HG02973 (cell line): ENCODE results near the gene TRIM45.
"Not testable (repeated sequence)": the region's sequence is repeated elsewhere in the genome, so short reads cannot be mapped to it uniquely, and the experiment has no call there.

Experiments used
- ATAC-seq: cut with Tn5 transposase; IDR thresholded peaks from one replicate; pipeline ENCODE4 v1.9.1; 2021; ENCODE audit warnings: moderate library complexity; ENCODE audit not compliant: unreplicated experiment

Gene TRIM45

GRCh38 chr1:117121589-117122329, at the start of gene TRIM45:
Gene TRIM45 (minus strand): TSS chr1:117121749. CDS start chr1:117121201, 548 bp downstream.
- peak; percentile 88 for ATAC-seq

GRCh38 chr1:117169871-117170596, 48.5 kb upstream of the TRIM45 start:
- ATAC-seq, result no peak

GRCh38 chr1:117167402-117167801, 45.9 kb upstream of the TRIM45 start:
- no peak for ATAC-seq

- ATAC-seq, result no peak
Measured at GRCh38 chr1:117166076-117166475, 44.5 kb upstream of the TRIM45 start.

GRCh38 chr1:117164209-117164608, 42.7 kb upstream of the TRIM45 start:
- ATAC-seq, result no peak

GRCh38 chr1:117162816-117163215, 41.3 kb upstream of the TRIM45 start:
- ATAC-seq, result no peak

GRCh38 chr1:117161887-117162286, 40.3 kb upstream of the TRIM45 start:
- no peak for ATAC-seq

GRCh38 chr1:117151305-117151704, 29.8 kb upstream of the TRIM45 start:
- not testable (repeated sequence) for ATAC-seq

GRCh38 chr1:117150316-117150715, 28.8 kb upstream of the TRIM45 start:
- ATAC-seq, result no peak

GRCh38 chr1:117147856-117148588, 26.5 kb upstream of the TRIM45 start:
- no peak for ATAC-seq

GRCh38 chr1:117147341-117147831, 25.8 kb upstream of the TRIM45 start:
- ATAC-seq, result no peak

- no peak for ATAC-seq
Measured at GRCh38 chr1:117146575-117147340, 25.2 kb upstream of the TRIM45 start.

- ATAC-seq, result no peak
Measured at GRCh38 chr1:117146072-117146471, 24.5 kb upstream of the TRIM45 start.

- no peak for ATAC-seq
Measured at GRCh38 chr1:117143871-117144270, 22.3 kb upstream of the TRIM45 start.

GRCh38 chr1:117143172-117143571, 21.6 kb upstream of the TRIM45 start:
- ATAC-seq, result no peak

- no peak for ATAC-seq
Measured at GRCh38 chr1:117142200-117142599, 20.7 kb upstream of the TRIM45 start.

- no peak for ATAC-seq
Measured at GRCh38 chr1:117138561-117138960, 17.0 kb upstream of the TRIM45 start.

- no peak for ATAC-seq
Measured at GRCh38 chr1:117138106-117138505, 16.6 kb upstream of the TRIM45 start.

- no peak for ATAC-seq
Measured at GRCh38 chr1:117137281-117137855, 15.8 kb upstream of the TRIM45 start.

- ATAC-seq, result no peak
Measured at GRCh38 chr1:117136749-117137148, 15.2 kb upstream of the TRIM45 start.
